Activated naive CD8-positive, alpha-beta T cell treated with anti-CD3 and anti-CD28 coated beads, Interleukin-2, amount 50 U/mL, for 24 hours (primary cell): Measurements from ENCODE around the gene BANP.
"Not testable (repeated sequence)": the region's sequence is repeated elsewhere in the genome, so short reads cannot be mapped to it uniquely, and the experiment has no call there.

Experiments
- ATAC-seq: fragments of 150-1000 bp; cut with Tn5 transposase; one replicate; pipeline ENCODE4 v1.10.0; 2021
- DNase-seq: peaks from one replicate; pipeline ENCODE4 v3.0.0; 2021
- H3K27ac Mint-ChIP-seq: one replicate; pipeline ENCODE4 v1.8.0; 2021; ENCODE audit warnings: mild to moderate bottlenecking, mixed read lengths
- H3K27me3 Mint-ChIP-seq: one replicate; pipeline ENCODE4 v1.8.0; 2021; ENCODE audit warnings: mixed read lengths
- H3K36me3 Mint-ChIP-seq: one replicate; pipeline ENCODE4 v1.8.0; 2021; ENCODE audit warnings: low read depth, mixed read lengths
- H3K4me1 Mint-ChIP-seq: one replicate; pipeline ENCODE4 v1.8.0; 2021; ENCODE audit warnings: mixed read lengths
- H3K4me3 Mint-ChIP-seq: one replicate; pipeline ENCODE4 v1.8.0; 2021; ENCODE audit warnings: mild to moderate bottlenecking, moderate library complexity, mixed read lengths
- H3K9me3 Mint-ChIP-seq: one replicate; pipeline ENCODE4 v1.8.0; 2021; ENCODE audit warnings: mixed read lengths

BANP gene

GRCh38 chr16:88088161-88088581 is 136.9 kb downstream of the BANP start:
- no peaks in the 10 kb centered on the region for H3K27me3 Mint-ChIP-seq
- no peak for ATAC-seq
- no peak overlapping the region for H3K27ac Mint-ChIP-seq
- H3K4me3 Mint-ChIP-seq = no peak overlapping the region
- H3K36me3 Mint-ChIP-seq = peaks cover 2% of the 10 kb centered on the region
- DNase-seq = no peak
- H3K9me3 Mint-ChIP-seq = no peaks in the 10 kb centered on the region
- no peaks in the 10 kb centered on the region for H3K4me1 Mint-ChIP-seq

GRCh38 chr16:88088611-88089010 is 137.4 kb downstream of the BANP start:
- not testable (repeated sequence) for H3K27me3 Mint-ChIP-seq, H3K36me3 Mint-ChIP-seq, H3K9me3 Mint-ChIP-seq, H3K4me3 Mint-ChIP-seq, H3K4me1 Mint-ChIP-seq, H3K27ac Mint-ChIP-seq, DNase-seq, ATAC-seq

GRCh38 chr16:88089071-88089470 is 137.8 kb downstream of the BANP start:
- not testable (repeated sequence) for ATAC-seq, DNase-seq, H3K9me3 Mint-ChIP-seq, H3K4me3 Mint-ChIP-seq, H3K4me1 Mint-ChIP-seq, H3K36me3 Mint-ChIP-seq, H3K27ac Mint-ChIP-seq, H3K27me3 Mint-ChIP-seq

GRCh38 chr16:88089632-88090376 is 138.6 kb downstream of the BANP start:
- H3K9me3 Mint-ChIP-seq, DNase-seq, ATAC-seq, H3K4me3 Mint-ChIP-seq, H3K27ac Mint-ChIP-seq, H3K27me3 Mint-ChIP-seq, H3K4me1 Mint-ChIP-seq, H3K36me3 Mint-ChIP-seq: not testable (repeated sequence)

- H3K27ac Mint-ChIP-seq, DNase-seq, H3K36me3 Mint-ChIP-seq, H3K4me1 Mint-ChIP-seq, H3K4me3 Mint-ChIP-seq, H3K27me3 Mint-ChIP-seq, H3K9me3 Mint-ChIP-seq, ATAC-seq: not testable (repeated sequence)
Measured at GRCh38 chr16:88090377-88091175, 139.3 kb downstream of the BANP start.

- DNase-seq, H3K9me3 Mint-ChIP-seq, H3K27me3 Mint-ChIP-seq: not testable (repeated sequence)
Measured at GRCh38 chr16:88091221-88091971, 140.2 kb downstream of the BANP start.

GRCh38 chr16:88091972-88092302 is 140.7 kb downstream of the BANP start:
- DNase-seq, H3K4me1 Mint-ChIP-seq, ATAC-seq, H3K27ac Mint-ChIP-seq, H3K4me3 Mint-ChIP-seq, H3K9me3 Mint-ChIP-seq, H3K36me3 Mint-ChIP-seq, H3K27me3 Mint-ChIP-seq: not testable (repeated sequence)

More at GRCh38 chr16:88091221-88091971, 140.2 kb downstream of the BANP start:
- ATAC-seq, H3K27ac Mint-ChIP-seq, H3K4me1 Mint-ChIP-seq, H3K4me3 Mint-ChIP-seq, H3K36me3 Mint-ChIP-seq: not testable (repeated sequence)

- not testable (repeated sequence) for DNase-seq, H3K36me3 Mint-ChIP-seq, ATAC-seq, H3K27me3 Mint-ChIP-seq, H3K4me3 Mint-ChIP-seq, H3K9me3 Mint-ChIP-seq, H3K27ac Mint-ChIP-seq, H3K4me1 Mint-ChIP-seq
Measured at GRCh38 chr16:88092791-88093555, 141.7 kb downstream of the BANP start.

GRCh38 chr16:88093556-88094252 is 142.5 kb downstream of the BANP start:
- not testable (repeated sequence) for H3K27ac Mint-ChIP-seq, DNase-seq, H3K4me1 Mint-ChIP-seq, ATAC-seq, H3K36me3 Mint-ChIP-seq, H3K4me3 Mint-ChIP-seq, H3K27me3 Mint-ChIP-seq, H3K9me3 Mint-ChIP-seq

- ATAC-seq = not testable (repeated sequence)
Measured at GRCh38 chr16:88094253-88094575, 143.0 kb downstream of the BANP start.

GRCh38 chr16:88094900-88095299 is 143.7 kb downstream of the BANP start:
- not testable (repeated sequence) for H3K4me1 Mint-ChIP-seq, ATAC-seq, H3K27me3 Mint-ChIP-seq, H3K36me3 Mint-ChIP-seq, H3K27ac Mint-ChIP-seq, H3K4me3 Mint-ChIP-seq, H3K9me3 Mint-ChIP-seq, DNase-seq

More at GRCh38 chr16:88094253-88094575, 143.0 kb downstream of the BANP start:
- H3K4me3 Mint-ChIP-seq, H3K9me3 Mint-ChIP-seq, H3K36me3 Mint-ChIP-seq, H3K27ac Mint-ChIP-seq, H3K27me3 Mint-ChIP-seq, DNase-seq, H3K4me1 Mint-ChIP-seq: not testable (repeated sequence)

- H3K36me3 Mint-ChIP-seq, H3K27me3 Mint-ChIP-seq, ATAC-seq, H3K9me3 Mint-ChIP-seq, H3K4me1 Mint-ChIP-seq, DNase-seq, H3K27ac Mint-ChIP-seq, H3K4me3 Mint-ChIP-seq: not testable (repeated sequence)
Measured at GRCh38 chr16:88096659-88097058, 145.4 kb downstream of the BANP start.

GRCh38 chr16:88098731-88099562 is 147.7 kb downstream of the BANP start:
- DNase-seq, H3K36me3 Mint-ChIP-seq, H3K4me3 Mint-ChIP-seq, H3K9me3 Mint-ChIP-seq, H3K27me3 Mint-ChIP-seq, H3K4me1 Mint-ChIP-seq, ATAC-seq, H3K27ac Mint-ChIP-seq: not testable (repeated sequence)
